Upper lobe of right lung (tissue), 1 donor: Measurements from ENCODE around the gene ELF5. TPM values are rescaled to one million over a fixed set of nuclear protein-coding genes. Genes with fewer than 3 reads are reported as not detected.

Source experiments
- ATAC-seq: fragments of 200-7000 bp; cut with Tn5 transposase; one replicate; pipeline ENCODE4 v1.9.1; 2020; ENCODE audit warnings: mild to moderate bottlenecking, moderate library complexity
- DNase-seq: peaks from one replicate; pipeline ENCODE4 v3.0.0-alpha.2; 2020
- H3K27ac ChIP-seq: fragments of 200-600 bp; one replicate; pipeline ENCODE4 v1.8.0; 2022
- H3K27me3 ChIP-seq: fragments of 200-600 bp; one replicate; pipeline ENCODE4 v1.8.0; 2022; ENCODE audit warnings: mild to moderate bottlenecking
- H3K36me3 ChIP-seq: fragments of 200-600 bp; one replicate; pipeline ENCODE4 v1.8.0; 2022
- H3K4me1 ChIP-seq: fragments of 200-600 bp; one replicate; pipeline ENCODE4 v1.8.0; 2022
- H3K4me3 ChIP-seq: fragments of 200-600 bp; one replicate; pipeline ENCODE4 v1.8.0; 2022; ENCODE audit warnings: mild to moderate bottlenecking
- H3K9me3 ChIP-seq: fragments of 200-600 bp; one replicate; pipeline ENCODE4 v1.8.0; 2022
- intact Hi-C: fragments of 100-400 bp; cut with DNase I; formaldehyde crosslinking; loops from one replicate; pipeline ENCODE4 v1.11.0; 2022
- total RNA-seq: library from RNA; stranded (reverse); fragmentation: NEBNext Ultra II Directional; extraction: Animal tissue kit (Norgen Biotek cat#: 25700); gene quantifications from one replicate; pipeline ENCODE4 v1.2.1, GENCODE V29; 2021
- TF ChIP-seq, protein P1 (sequence below): fragments of 200-600 bp; IDR thresholded peaks from one replicate; pipeline ENCODE4 v1.8.0; 2022; ENCODE audit warnings: antibody characterized with exemption
- donor health status: DM: no; HTN: yes; CAD: no; lungs with severe emphysema.

The ELF5 gene
- total RNA-seq, 1 donor from 2014 or later, result 10.7 TPM

DNA sequence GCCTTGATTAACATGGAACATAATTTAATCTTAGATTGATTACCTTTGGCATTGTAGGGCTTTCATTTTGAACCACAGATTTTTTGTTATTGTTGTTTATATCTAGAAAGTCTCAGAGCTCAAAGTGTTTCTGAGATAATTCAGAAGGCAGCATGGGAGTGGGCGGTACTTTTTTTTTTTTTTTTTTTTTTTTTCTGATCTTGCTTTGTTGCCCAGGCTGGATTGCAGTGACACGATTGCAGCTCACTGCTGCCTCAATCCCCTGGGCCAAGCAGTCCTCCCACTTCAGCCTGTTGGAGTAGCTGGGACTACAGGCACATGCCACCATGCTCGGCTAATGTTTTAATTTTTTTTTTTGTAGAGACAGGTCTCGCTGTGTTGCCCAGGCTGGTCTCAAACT, 53.3 kb downstream of the ELF5 start:
- Histone ChIP-seq H3K27ac (no peak overlapping the region), H3K4me3 (no peak overlapping the region), H3K4me1 (no peaks in the 10 kb centered on the region), H3K9me3 (no peaks in the 10 kb centered on the region), H3K27me3 (no peaks in the 10 kb centered on the region), H3K36me3 (peaks cover 98% of the 10 kb centered on the region)
- DNase-seq (no peak), ATAC-seq (no peak)
- intact Hi-C loops, result no loop called here
- TF ChIP-seq, protein P1, sequence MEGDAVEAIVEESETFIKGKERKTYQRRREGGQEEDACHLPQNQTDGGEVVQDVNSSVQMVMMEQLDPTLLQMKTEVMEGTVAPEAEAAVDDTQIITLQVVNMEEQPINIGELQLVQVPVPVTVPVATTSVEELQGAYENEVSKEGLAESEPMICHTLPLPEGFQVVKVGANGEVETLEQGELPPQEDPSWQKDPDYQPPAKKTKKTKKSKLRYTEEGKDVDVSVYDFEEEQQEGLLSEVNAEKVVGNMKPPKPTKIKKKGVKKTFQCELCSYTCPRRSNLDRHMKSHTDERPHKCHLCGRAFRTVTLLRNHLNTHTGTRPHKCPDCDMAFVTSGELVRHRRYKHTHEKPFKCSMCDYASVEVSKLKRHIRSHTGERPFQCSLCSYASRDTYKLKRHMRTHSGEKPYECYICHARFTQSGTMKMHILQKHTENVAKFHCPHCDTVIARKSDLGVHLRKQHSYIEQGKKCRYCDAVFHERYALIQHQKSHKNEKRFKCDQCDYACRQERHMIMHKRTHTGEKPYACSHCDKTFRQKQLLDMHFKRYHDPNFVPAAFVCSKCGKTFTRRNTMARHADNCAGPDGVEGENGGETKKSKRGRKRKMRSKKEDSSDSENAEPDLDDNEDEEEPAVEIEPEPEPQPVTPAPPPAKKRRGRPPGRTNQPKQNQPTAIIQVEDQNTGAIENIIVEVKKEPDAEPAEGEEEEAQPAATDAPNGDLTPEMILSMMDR, result no peak

DNA sequence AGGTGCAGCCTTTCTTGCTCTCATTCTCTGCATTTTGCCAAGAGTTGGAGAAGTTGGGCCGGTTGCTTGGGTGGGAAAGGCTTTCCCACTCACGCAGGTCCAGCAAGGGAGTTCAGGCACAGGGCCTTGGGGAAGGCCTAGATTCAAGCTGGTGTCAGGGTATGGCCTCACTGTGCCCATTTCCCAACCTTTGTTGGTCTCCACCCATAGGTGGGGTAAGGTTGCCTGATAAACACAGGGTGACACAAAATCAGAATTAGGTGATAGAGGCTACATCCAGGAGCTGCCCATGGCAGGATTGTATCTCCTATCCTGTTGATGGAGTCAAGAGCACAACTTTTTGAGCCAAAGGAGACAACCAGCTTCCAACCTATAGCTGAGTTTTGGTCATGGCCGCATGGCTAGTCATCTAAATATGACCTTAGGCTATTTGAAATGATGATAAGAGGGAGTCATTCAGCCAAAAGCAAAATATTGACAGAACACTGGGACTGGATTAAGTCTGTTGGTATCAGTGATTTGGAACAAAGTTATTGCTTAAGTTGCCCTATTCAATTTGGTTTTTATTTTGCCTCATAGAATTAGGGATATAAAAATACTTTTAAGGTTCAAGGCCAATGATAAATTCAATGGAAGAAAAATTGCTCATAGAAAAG, 54.0 kb downstream of the ELF5 start:
- no peaks in the 10 kb centered on the region for H3K9me3 ChIP-seq
- no peaks in the 10 kb centered on the region for H3K27me3 ChIP-seq
- H3K36me3 ChIP-seq, result peaks cover 98% of the 10 kb centered on the region
- TF ChIP-seq, protein P1, result no peak
- no peak overlapping the region for H3K4me3 ChIP-seq
- ATAC-seq (no peak), DNase-seq (no peak)
- H3K4me1 ChIP-seq, result no peaks in the 10 kb centered on the region
- intact Hi-C loops, result no loop called here
- no peak overlapping the region for H3K27ac ChIP-seq

DNA sequence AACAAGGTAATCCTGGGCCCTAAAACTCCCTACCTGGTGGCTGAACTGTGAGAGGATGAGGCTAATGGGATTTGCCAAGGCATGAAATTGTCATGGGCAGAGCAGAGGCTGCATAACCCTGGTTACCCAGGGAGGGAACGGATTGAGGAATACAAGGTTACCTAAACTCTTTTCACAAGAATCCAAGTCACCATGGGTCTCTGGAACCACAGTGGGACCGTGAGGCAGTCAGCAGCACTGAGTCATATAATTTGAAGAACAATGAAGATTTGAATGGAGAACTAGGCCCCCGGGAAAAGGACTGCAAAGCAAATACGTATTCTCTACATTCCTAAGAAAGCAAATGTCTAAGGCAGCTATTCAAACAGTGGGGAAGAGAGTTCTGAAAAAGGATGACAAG, 55.1 kb downstream of the ELF5 start:
- ATAC-seq (no peak), DNase-seq (no peak)
- no peaks in the 10 kb centered on the region for H3K27me3 ChIP-seq
- H3K4me3 ChIP-seq, result no peak overlapping the region
- H3K4me1 ChIP-seq, result no peaks in the 10 kb centered on the region
- H3K9me3 ChIP-seq, result no peaks in the 10 kb centered on the region
- intact Hi-C loops, result no loop called here
- TF ChIP-seq, protein P1, result no peak
- H3K27ac ChIP-seq, result no peak overlapping the region
- peaks cover 98% of the 10 kb centered on the region for H3K36me3 ChIP-seq

DNA sequence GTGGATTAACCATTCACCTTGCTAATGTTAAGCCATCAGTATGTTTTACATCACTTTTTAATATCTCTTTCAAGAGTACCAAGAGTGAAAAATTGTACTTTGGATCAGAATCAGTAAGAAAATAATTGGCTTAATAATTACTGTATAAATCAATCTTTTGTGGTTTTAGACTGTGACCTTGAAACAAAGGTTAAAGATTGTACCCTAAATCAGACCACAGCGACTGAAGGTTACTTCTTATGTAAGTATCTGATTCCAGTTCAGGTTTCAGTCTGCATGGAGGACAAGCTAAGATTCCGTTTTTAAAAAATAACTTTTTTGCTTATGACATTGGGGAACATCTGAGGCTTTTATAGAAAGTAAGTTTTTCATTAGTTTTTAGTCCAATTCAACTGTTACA, 56.0 kb downstream of the ELF5 start:
- H3K36me3 ChIP-seq, result peaks cover 98% of the 10 kb centered on the region
- DNase-seq (no peak), ATAC-seq (no peak)
- intact Hi-C loops, result no loop called here
- no peaks in the 10 kb centered on the region for H3K4me1 ChIP-seq
- H3K27me3 ChIP-seq, result no peaks in the 10 kb centered on the region
- TF ChIP-seq, protein P1, result no peak
- no peak overlapping the region for H3K4me3 ChIP-seq
- H3K27ac ChIP-seq, result no peak overlapping the region
- no peaks in the 10 kb centered on the region for H3K9me3 ChIP-seq

DNA sequence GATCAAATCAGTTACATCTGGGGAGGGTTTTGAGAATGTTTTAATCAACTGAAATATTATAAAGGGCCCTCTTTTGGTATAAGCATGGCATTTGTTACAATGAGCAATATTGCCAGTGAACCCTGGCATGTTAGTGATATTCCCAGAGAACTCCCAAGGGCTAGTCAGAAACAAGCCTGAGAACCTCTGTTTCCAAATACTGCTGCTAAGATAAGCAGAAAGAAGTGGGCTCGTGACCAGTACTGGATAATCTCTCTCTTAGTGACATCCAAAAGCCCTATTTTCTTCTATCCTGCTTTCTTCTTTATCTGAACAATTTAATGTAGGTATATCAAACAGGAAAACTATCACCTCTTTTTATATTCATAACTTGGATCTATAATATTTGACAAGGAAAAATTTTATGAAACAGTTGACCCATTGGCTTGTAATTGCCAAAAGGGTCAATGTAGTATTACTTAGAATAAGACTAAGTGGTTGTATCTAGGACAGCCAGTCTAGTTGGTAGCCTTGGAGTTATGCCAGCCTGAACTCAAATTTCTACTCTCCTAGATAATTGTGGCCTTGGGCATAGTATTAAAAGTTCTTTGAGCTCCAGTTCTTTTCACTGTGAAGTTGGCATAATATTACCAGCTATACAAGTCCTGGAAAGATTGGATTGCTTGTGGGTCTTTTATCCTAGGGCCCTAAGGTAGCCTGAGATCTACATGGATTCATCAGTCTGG, 59.1 kb downstream of the ELF5 start:
- Histone ChIP-seq H3K4me3 (no peak overlapping the region), H3K4me1 (peaks cover 8% of the 10 kb centered on the region), H3K9me3 (no peaks in the 10 kb centered on the region), H3K27ac (no peak overlapping the region), H3K27me3 (no peaks in the 10 kb centered on the region), H3K36me3 (peaks cover 100% of the 10 kb centered on the region)
- TF ChIP-seq, protein P1, result no peak
- DNase-seq (no peak), ATAC-seq (no peak)
- intact Hi-C loops, result no loop called here
